ENCODE data around the gene BRSK2. TPM values are rescaled to one million over a fixed set of nuclear protein-coding genes. Genes with fewer than 3 reads are reported as not detected.

The BRSK2 gene
- total and polyA plus RNA-seq, 2 of the 4 experiments (the other 2 are of a cell fraction) = 0.18 to 0.62 TPM

DNA sequence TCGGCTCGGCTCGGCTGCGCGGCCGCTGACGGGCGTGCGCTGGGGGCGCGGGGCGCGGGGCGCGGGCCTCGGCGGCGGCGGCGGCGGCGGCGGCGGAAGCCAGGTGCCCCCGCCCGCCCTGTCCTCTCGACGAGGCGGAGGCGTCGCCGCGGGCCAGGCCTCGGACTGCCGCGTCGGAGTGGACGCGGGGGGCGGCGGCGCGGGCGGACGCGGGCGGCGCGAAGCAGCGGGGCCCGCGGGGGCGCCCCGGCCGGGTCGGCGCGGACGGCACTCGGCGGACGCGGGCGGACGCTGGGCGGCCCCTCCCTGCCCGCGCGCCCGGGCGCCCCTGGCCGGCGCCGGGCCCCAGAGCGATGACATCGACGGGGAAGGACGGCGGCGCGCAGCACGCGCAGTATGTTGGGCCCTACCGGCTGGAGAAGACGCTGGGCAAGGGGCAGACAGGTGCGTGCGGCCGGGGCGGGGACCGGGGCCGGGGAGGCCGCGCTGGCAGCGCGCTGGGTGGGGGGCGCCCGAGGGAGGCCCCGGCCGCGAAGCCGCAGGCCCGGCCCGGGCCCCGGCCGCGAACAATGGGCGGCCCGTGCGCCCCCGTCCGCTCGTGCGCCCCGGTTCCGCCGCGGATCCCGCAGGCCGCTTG is at the start of gene BRSK2 (continued):
- TF ChIP-seq, protein P1, sequence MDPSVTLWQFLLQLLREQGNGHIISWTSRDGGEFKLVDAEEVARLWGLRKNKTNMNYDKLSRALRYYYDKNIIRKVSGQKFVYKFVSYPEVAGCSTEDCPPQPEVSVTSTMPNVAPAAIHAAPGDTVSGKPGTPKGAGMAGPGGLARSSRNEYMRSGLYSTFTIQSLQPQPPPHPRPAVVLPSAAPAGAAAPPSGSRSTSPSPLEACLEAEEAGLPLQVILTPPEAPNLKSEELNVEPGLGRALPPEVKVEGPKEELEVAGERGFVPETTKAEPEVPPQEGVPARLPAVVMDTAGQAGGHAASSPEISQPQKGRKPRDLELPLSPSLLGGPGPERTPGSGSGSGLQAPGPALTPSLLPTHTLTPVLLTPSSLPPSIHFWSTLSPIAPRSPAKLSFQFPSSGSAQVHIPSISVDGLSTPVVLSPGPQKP (IDR thresholded peaks at IDR 0.05; ENCODE audit: borderline replicate concordance, low read depth, low read length) = no peak

DNA sequence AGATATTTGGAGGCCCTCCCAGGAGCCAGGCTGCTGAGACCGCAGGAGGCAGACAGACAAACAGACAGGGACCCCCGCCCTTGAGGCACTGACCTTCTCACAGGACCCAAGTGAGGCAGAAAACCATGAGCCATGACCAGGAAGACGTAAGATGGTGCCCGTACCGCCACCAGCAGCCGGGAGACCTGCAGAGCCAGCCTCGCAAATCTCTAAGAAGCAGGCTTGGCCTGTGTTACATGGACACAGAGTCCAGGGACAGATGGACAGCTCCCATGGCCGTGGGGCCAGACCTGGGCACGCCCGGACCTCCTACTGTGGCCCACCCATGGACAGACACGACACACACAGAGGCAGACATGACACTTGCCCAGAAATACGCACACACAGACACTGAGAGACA is 49.6 kb upstream of the BRSK2 start:
- Histone ChIP-seq H3K27ac (ENCODE audit: insufficient read depth, low read length) (no peak overlapping the region), H3K9me1 (ENCODE audit: insufficient read depth, low read length) (peaks cover 4% of the 10 kb centered on the region; the same call in 1 of the 2 replicates), H3K27me3 (ENCODE audit: control insufficient read depth, insufficient read depth, low read length) (peaks cover 9% of the 10 kb centered on the region), H3K4me3 (ENCODE audit: insufficient read depth, low read depth, low read length) (no peak overlapping the region), H3K4ac (ENCODE audit: low read depth, low read length) (no peak overlapping the region), H4K8ac (ENCODE audit: low read depth in 2 of 2, low read length in 2 of 2) (no peak overlapping the region), H3K4me1 (ENCODE audit: control insufficient read depth, insufficient read depth, low read length) (peaks cover 7% of the 10 kb centered on the region; the same call in 1 of the 2 replicates), H2AFZ (replicated peaks; ENCODE audit: low read length, poor library complexity) (no peak overlapping the region), H2AK9ac (replicated peaks; ENCODE audit: low read depth, low read length, poor library complexity) (no peak overlapping the region), H3K9ac (ENCODE audit: low read depth, low read length) (no peak overlapping the region), H3K9me3 (ENCODE audit: control insufficient read depth, insufficient read depth, low read length) (no peaks in the 10 kb centered on the region), H2AK5ac (ENCODE audit: low read depth, low read length) (no peak overlapping the region), H3K79me1 (ENCODE audit: low read depth in 1 of 2, low read length in 2 of 2) (no peaks in the 10 kb centered on the region), H4K91ac (ENCODE audit: insufficient read depth, low read depth, low read length) (no peak overlapping the region), H2BK20ac (ENCODE audit: low read depth, low read length) (no peak overlapping the region), H3K18ac (ENCODE audit: low read depth, low read length) (no peak overlapping the region), H3K14ac (replicated peaks; ENCODE audit: low read depth, low read length) (no peak overlapping the region), H3K23ac (ENCODE audit: low read depth, low read length) (no peak overlapping the region), H4K5ac (ENCODE audit: low read depth, low read length) (no peak overlapping the region), H2BK15ac (ENCODE audit: low read depth, low read length) (no peak overlapping the region), H3K4me2 (ENCODE audit: low read depth, low read length) (no peak overlapping the region), H2BK5ac (ENCODE audit: low read depth, low read length, poor library complexity, severe bottlenecking) (peak overlapping the region; percentile 44), H3K36me3 (ENCODE audit: control insufficient read depth, insufficient read depth, low read length) (no peaks in the 10 kb centered on the region), H3K56ac (ENCODE audit: extremely low read depth, insufficient read depth, low read length) (no peak overlapping the region), H4K20me1 (ENCODE audit: insufficient read depth, low read length) (no peaks in the 10 kb centered on the region), H2BK120ac (ENCODE audit: low read depth, low read length) (no peak overlapping the region)
- intact Hi-C loops (cut with micrococcal nuclease) (no loop called here), dilution Hi-C loops (cut with HindIII; ENCODE audit: low sequenced_read_pairs, unreplicated experiment) (no loop called here), in situ Hi-C loops (cut with MboI; ENCODE audit: low sequenced_read_pairs) (no loop called here)
- BruUV-seq (replicated peaks) = no TSS peak
- ChIA-PET CTCF (no interaction called here), POLR2A (ENCODE audit: unreplicated experiment) (no interaction called here)
- 86% methylated on average over 5 of the region's 12 CpGs; no CpG with 5 or more reads in 1 of the 2 experiments for WGBS, 2 experiments (ENCODE audit: extremely low coverage in 2 of 2, insufficient read length in 1 of 2)
- ATAC-seq (ENCODE audit: low read depth) = no peak
- DNase-seq = no peak
- TF ChIP-seq POLR2A (IDR thresholded peaks at IDR 0.05; ENCODE audit: low read depth, low read length) (no peak), CHD1 (IDR thresholded peaks at IDR 0.05; ENCODE audit: low read depth, low read length) (no peak), CEBPB (IDR thresholded peaks at IDR 0.05; ENCODE audit: low read depth, low read length) (no peak), RCOR1 (IDR thresholded peaks at IDR 0.05; ENCODE audit: insufficient replicate concordance, low read length) (no peak), FOS (IDR thresholded peaks at IDR 0.05; ENCODE audit: low read depth, low read length) (no peak), MXI1 (IDR thresholded peaks at IDR 0.05; ENCODE audit: borderline replicate concordance, low read depth, low read length) (no peak), MAFK (IDR thresholded peaks at IDR 0.05; ENCODE audit: low read depth, low read length) (no peak), RFX5 (IDR thresholded peaks at IDR 0.05; ENCODE audit: low read depth, low read length) (no peak), NFE2L2 (IDR thresholded peaks at IDR 0.05; ENCODE audit: low read depth, low read length) (no peak), BHLHE40 (IDR thresholded peaks at IDR 0.05; ENCODE audit: low read depth, low read length) (no peak), RAD21 (IDR thresholded peaks at IDR 0.05; ENCODE audit: low read length) (no peak), SMC3 (IDR thresholded peaks at IDR 0.05; ENCODE audit: low read depth, low read length) (no peak)
- TF ChIP-seq, protein P2, sequence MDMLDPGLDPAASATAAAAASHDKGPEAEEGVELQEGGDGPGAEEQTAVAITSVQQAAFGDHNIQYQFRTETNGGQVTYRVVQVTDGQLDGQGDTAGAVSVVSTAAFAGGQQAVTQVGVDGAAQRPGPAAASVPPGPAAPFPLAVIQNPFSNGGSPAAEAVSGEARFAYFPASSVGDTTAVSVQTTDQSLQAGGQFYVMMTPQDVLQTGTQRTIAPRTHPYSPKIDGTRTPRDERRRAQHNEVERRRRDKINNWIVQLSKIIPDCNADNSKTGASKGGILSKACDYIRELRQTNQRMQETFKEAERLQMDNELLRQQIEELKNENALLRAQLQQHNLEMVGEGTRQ (IDR thresholded peaks at IDR 0.05; ENCODE audit: low read depth, low read length) = no peak
- TF ChIP-seq, protein P3, sequence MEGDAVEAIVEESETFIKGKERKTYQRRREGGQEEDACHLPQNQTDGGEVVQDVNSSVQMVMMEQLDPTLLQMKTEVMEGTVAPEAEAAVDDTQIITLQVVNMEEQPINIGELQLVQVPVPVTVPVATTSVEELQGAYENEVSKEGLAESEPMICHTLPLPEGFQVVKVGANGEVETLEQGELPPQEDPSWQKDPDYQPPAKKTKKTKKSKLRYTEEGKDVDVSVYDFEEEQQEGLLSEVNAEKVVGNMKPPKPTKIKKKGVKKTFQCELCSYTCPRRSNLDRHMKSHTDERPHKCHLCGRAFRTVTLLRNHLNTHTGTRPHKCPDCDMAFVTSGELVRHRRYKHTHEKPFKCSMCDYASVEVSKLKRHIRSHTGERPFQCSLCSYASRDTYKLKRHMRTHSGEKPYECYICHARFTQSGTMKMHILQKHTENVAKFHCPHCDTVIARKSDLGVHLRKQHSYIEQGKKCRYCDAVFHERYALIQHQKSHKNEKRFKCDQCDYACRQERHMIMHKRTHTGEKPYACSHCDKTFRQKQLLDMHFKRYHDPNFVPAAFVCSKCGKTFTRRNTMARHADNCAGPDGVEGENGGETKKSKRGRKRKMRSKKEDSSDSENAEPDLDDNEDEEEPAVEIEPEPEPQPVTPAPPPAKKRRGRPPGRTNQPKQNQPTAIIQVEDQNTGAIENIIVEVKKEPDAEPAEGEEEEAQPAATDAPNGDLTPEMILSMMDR (conservative IDR thresholded peaks at IDR 0.05; ENCODE audit: low read depth, low read length) = no peak

All from IMR-90 (cell line).